ENCODE results near the gene STARD6.
A peak's percentile ranks its signal among the peaks of the same experiment; 100 is the strongest.
"Not testable (repeated sequence)": the region's sequence is repeated elsewhere in the genome, so short reads cannot be mapped to it uniquely, and the experiment has no call there.

The STARD6 gene, protein sequence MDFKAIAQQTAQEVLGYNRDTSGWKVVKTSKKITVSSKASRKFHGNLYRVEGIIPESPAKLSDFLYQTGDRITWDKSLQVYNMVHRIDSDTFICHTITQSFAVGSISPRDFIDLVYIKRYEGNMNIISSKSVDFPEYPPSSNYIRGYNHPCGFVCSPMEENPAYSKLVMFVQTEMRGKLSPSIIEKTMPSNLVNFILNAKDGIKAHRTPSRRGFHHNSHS

DNA sequence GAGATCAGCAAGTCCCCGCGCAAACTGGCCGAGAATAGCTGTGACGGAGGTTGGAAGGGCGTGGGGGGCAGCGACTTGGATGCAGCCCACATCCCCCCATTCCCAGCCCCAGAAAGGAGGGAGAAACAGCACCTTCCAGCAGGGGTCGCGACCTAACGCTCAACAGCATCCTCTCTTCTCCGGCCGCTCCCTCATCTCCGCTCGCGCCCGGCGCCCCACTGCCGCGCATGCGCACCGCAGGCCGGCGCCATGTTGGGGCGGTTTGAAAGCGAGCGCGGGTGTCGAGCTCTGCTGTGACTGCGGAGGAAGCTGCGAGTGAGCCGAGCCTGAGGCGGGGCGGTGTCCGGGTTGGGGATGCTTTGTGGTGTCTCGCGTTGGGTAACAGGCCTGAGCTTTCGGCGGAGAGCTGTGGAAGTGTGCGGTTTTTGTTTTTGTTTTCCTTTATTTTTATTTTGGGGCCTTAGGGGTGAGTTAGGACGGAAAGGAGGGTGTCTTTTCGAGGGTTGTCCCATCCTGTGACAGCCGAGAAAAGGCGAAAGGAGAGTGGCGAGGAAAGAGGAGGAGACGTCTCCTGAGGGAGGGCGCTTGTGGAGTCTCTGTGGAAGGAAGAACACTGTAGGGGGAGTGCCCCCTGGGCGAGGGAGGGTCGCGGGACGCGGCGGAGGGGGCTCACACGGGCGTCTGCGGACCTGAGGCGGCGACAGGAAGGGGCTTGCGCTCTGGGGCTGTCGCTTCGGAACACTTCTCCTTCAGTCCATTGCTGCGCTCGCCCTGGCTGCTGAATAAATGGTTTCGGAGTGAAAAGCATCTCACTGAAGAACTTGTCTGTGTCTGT lies at the start of gene STARD6, which contains the start of gene C18orf54:
TSS of gene STARD6 (minus strand) at position 199 of the 835 bp plus-strand sequence. CDS start 3,285 bp downstream, outside the sequence.
TSS of gene C18orf54 (plus strand) at position 247 of the 835 bp plus-strand sequence. CDS start 2,667 bp downstream, outside the sequence.
- DNase-seq (ENCODE audit: low read depth), result peak; percentile 80

DNA sequence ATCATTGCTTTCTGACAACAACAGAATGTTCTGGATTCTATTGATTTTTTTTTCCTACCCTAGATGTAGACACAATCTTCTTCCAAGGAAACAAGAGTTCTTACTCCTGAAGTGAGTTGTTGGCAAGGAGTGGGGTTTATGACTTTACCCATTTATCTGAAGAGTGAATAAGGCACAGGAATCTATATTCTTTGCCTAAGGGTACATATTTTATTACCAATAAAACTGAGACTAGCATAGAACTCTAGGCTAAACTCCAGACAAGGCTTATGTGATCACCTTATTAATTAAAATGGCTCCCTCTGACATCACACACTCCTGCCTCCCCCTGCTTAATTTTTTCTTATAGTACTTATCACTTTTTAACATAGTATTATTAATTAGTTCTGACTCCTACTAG lies 47.6 kb upstream of the STARD6 start:
- DNase-seq (ENCODE audit: low read depth), result no peak

DNA sequence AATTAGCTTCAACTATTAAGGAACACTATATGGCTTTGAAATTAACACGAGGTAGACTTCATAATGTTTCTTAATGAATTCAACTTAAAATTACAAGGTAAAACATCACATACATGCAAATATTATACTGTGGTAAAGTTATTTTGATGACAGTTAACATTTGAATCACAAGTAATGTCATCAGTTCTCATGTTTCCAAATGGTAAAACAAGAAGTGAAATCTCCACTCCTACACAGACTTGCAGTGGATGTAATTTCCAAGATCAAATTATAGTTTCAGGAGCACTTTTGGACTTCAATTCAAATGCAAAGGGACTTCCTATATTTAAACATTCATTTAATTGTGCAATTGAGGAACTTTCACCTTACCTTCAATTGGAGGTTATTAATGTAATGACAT lies 39.1 kb upstream of the STARD6 start:
- no peak for DNase-seq (ENCODE audit: low read depth)

DNA sequence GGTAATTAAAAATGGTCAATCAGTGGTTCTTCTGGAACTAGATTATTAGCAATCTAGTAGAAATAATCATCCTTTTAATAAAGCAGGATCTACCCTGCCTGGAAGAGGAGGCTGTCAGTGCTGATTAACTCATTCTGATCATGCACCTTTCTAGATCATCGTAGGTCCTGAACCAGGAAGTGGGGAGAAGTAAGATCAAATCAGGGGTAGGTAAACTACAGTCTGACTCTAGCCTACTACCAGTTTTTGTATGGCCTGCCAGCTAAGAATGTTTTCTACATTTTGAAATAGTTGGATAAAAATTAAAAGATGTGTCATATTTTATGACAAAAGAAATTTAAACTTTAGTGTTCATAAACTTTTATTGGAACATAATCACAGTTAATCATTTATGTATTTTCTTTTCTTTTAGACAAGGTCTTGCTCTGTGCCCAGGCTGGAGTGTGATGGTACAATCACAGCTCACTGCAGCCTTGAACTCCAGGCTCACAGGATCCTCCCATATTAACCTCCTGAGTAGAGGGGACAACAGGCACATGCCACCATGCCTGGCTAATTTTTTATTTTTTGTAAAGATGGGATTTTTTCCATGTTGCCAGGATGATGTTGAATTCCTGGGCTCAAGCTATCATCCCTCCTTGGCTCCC lies 36.1 kb upstream of the STARD6 start:
- no peak for DNase-seq (ENCODE audit: low read depth)

DNA sequence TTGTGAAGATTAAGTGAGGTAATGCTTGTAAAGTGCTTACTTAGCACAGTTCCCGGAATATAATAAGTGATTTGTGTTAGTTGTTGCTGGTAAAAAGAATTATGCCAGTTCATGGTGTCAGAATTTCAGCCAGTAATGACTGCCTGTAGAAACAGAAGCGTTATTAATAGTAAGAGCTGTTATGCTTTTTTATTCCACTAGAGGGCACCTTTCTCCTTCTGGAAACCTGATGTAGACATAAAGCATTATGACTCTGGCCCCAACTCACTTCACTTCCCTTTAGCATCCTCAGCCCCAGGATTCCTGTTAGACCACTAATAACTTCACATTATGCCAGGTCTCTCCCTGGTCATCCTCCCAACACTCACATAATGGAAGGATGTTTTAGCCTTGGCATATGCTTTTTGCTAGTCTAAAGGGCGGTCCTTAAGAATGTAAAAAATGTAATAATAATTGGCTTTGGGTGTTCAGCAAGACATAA lies 34.9 kb upstream of the STARD6 start:
- DNase-seq (ENCODE audit: low read depth), result peak; percentile 45

DNA sequence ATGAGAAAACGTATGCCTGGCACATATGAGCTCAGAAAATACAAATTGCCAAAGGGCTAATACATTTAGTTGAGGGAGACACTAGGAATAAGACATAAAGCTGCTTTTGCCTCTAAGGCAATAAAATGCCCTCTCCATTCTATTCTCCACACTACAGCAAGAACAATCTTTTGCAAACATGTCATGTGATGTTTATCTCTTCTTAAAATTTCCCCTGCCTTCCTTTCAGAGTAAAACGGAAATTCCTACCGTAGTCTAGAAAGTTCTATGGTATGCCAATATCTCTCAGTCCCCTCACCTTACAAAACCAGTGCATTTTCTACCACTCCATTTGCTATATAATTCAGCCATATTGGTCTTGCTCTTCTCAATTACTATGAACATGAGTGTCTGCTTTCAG lies 33.2 kb upstream of the STARD6 start:
- DNase-seq (ENCODE audit: low read depth), result no peak

GRCh38 chr18:54389143-54389505 lies 31.5 kb upstream of the STARD6 start:
- no peak for DNase-seq (ENCODE audit: low read depth)

GRCh38 chr18:54388203-54389142 lies 30.8 kb upstream of the STARD6 start:
- DNase-seq (ENCODE audit: low read depth), result peak; percentile 57

GRCh38 chr18:54387631-54388030 lies 30.0 kb upstream of the STARD6 start:
- no peak for DNase-seq (ENCODE audit: low read depth)

GRCh38 chr18:54386800-54387495 lies 29.3 kb upstream of the STARD6 start:
- not testable (repeated sequence) for DNase-seq (ENCODE audit: low read depth)

DNA sequence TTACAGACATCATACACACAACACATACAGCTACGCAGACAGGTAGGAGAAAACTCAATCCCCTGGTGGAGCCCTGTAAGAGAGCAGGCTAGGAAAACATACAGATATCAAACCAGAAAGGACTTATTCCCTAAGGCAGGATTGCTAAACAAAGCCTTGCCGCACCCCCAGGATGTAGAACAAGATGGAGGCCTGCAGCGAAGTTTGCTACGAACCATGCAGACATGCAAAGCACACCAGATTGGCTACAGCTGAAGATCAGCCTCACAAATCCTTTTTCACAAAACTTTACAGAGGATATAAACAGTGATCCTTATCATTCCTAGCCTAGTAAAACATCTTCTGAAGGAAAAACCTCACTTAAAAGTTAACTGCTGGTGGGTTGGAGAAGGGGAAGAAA lies 28.4 kb upstream of the STARD6 start:
- DNase-seq (ENCODE audit: low read depth), result no peak

GRCh38 chr18:54382733-54383252 lies 25.1 kb upstream of the STARD6 start:
- no peak for DNase-seq (ENCODE audit: low read depth)

DNA sequence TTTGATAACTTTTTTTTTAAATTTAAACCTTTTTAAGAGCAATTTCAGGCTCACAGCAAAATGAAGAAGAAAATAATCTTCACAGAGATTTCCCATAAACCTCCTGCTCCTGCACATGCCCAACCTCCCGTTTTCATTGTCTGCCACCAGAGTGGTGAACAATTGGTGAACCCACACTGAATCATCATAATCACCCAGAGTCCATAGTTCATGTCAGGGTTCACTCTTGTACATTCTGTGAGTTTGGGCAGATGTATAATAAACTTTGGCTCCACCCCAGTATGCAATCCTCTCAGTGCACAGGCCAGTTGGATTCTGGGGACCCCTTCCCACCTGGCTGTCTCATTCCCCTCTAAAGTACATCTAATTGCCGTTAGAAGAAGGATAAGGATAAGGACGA lies 24.4 kb upstream of the STARD6 start:
- no peak for DNase-seq (ENCODE audit: low read depth)

DNA sequence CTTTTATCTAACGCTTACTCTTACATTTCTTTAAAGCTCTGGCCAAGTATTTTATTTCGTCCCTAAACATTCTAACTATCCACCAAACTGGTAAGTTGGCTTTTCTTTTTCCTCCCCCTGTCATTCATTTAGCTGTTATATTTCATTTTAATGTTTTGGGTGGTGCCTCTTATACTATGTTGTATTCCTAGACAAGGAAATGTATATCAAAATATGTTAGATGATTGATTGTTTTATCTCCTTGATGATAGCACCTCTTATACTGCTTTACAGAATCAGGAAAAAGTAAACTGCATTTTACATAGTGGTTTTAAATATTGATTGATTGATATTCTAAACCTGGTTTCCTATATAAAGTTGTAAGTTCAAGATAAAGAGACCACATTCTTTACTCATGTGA lies 24.0 kb upstream of the STARD6 start:
- DNase-seq (ENCODE audit: low read depth), result no peak

DNA sequence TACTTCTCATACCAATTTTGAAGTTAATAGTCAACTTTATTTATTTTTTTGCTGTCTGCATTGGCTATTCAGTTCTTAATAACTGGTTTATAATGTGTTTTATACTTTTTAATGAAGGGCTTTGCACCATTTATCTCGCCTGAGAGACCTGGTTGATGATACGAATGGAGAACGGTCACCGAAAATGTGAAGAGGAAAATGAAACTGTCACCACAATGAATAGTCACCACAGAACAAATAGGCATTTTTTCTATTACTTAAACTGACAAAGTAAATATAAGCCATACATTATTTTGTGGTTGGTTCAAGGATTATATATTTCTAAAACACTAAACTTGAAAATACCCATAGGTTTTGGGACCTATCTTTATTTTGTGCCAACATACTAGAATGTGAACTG lies 20.4 kb upstream of the STARD6 start:
- DNase-seq (ENCODE audit: low read depth), result no peak

- no peak for DNase-seq (ENCODE audit: low read depth)
Observed at GRCh38 chr18:54360406-54360805, 2.7 kb upstream of the STARD6 start.

GRCh38 chr18:54359233-54359632 lies 1.6 kb upstream of the STARD6 start:
- DNase-seq (ENCODE audit: low read depth), result no peak

DNA sequence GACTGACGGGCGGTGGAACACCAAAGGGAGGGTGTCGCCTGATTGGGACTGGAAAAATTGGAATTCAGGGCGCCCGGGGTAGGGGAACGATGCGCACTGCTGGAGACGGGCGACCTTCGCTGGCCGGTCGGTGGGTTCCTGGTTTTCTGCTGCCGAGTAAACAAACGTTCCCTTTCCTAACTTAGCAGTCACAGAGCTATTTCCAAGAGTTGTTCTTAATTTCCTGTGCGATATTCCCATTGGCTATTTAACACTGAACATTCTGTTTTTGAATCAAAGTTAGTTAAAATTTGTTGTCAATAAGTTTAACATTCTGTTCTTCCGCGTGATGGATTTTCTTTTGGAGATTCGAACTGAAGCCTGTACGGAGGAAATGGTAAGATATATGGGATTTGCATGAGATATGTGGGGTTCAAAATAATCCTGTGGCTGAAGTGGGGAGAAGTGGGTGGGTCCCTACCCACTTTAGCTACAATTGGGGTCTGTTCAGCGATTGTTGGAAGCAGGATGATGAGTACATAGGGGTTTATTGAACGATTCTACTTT lies 910 bp upstream of the STARD6 start:
- peak; percentile 9 for DNase-seq (ENCODE audit: low read depth)

DNA sequence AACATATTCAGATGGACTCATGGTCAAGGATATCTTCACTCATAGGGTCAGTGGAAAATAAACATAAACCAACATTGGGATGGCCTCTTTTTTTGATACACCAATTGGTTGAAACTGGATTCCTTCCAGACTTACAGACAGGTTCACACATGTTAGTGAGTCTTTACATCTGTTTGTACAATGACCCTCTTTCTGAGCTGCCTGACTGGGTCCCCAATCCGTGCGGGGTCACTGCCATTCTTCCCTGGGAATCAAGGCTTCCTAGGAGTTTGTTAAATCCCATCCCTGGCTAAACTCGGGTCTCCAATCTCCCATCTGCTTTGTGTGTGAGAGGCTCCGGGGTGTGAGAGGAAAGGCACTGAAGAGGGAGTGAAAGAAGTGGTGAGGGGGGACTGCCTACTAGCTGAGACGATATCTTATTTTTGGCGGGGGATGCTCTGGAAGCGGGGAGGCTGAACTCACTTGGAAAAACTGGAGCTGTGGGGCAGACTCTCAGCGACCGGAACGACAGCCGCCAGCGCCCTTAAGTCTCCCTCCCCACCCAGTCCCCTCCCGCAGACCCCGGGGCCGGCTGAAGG lies 487 bp downstream of the STARD6 start:
- no peak for DNase-seq (ENCODE audit: low read depth)

DNA sequence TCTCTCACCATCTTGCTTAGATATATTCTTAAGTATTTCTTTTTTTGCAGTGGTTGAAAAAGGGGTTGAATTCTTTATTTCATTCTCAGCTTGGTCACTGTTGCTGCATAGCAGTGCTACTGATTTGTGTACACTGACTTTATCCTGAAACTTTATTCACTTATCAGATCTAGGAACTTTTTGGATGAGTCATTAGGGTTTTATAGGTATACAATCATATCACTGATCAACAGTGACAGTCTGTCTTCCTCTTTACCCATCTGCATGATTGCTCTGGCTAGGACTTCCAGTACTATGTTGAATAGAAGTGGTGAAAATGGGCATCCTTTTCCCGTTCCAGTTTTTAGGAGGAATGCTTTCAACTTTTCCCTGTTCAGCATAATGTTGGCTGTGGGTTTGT lies 6.5 kb downstream of the STARD6 start:
- DNase-seq (ENCODE audit: low read depth), result no peak

Measured in stromal cell of bone marrow (primary cell).